ENCODE results near the gene TEX35.

Gene TEX35

GRCh38 chr1:178564086-178564782 lies 51.3 kb downstream of the TEX35 start:
- no peak for DNase-seq (ENCODE audit: low read depth)
- no peak overlapping the region for H3K4me3 ChIP-seq (ENCODE audit: low read depth, low read length)

- no peak overlapping the region for H3K4me3 ChIP-seq (ENCODE audit: low read depth, low read length)
- DNase-seq (ENCODE audit: low read depth): no peak
These were observed 51.9 kb downstream of the TEX35 start for GRCh38 chr1:178564783-178565180.

- no peak for DNase-seq (ENCODE audit: low read depth)
- no peak overlapping the region for H3K4me3 ChIP-seq (ENCODE audit: low read depth, low read length)
These were observed 52.7 kb downstream of the TEX35 start for GRCh38 chr1:178565586-178565985.

- no peak for DNase-seq (ENCODE audit: low read depth)
- no peak overlapping the region for H3K4me3 ChIP-seq (ENCODE audit: low read depth, low read length)
These were observed 53.3 kb downstream of the TEX35 start for GRCh38 chr1:178566187-178566586.

GRCh38 chr1:178571807-178572206 lies 58.9 kb downstream of the TEX35 start:
- no peak for DNase-seq (ENCODE audit: low read depth)
- no peak overlapping the region for H3K4me3 ChIP-seq (ENCODE audit: low read depth, low read length)

Measured in skeletal muscle cell (primary cell).